ENCODE results near the gene ACAA1.

Gene ACAA1

DNA sequence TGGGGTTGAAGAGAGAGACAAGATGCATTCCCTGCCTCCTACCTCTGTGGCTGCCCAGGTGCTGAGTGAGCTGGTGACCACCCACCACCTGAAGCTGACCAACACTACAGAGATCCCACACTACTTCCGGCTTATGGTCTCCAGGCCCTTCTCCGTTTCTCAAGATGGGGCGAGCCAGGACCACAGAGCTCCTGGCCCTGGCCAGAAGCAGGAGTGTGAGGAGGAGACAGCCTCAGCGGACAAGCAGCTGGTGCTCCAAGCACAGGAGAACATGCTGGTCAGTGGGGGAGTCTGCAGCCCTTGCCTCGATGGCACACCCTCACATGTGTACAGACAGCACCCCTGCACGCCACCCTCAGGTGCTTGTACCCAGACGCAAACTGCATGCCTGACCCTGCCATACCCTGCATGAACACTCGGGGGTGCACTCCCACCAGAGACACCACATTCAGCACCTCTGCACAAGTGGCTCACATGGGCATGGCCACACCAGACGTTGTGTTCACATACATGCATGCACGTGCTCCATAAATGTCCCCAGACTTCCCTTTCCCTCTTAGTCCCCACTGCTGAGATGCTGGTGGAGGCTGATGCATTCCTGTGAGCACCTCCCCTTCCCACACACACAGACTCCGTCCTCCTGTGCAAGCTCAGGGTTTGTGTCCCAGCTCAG, 19.0 kb downstream of the ACAA1 start:
- DNase-seq = no peak

DNA sequence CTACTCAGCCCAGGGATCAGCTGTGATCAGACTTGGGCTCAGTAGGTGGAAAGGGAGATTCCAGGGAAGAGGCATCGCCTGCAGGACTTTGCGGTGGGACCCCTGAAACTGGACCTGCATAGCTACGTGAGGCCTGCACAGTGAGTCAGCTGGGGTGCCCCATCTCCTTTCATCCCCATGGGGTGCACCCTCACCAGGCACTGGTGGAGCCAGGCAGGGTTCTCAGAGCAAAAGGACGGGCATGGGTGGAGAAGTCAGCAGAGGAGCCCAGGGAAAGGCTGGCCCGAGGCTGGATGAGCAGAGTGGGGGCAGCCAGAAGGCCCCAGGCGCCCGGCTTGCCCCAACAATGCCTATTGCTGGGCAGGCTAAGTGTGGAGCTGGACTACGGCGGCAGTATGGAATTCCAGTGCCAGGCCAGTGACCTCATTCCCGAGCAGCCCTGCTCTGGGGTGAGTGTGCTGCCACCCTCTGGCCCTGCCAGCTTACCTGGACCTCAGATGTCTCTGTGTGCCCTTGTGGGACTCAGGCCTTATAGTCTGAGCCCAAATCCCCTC, 19.7 kb downstream of the ACAA1 start:
- no peak for DNase-seq

DNA sequence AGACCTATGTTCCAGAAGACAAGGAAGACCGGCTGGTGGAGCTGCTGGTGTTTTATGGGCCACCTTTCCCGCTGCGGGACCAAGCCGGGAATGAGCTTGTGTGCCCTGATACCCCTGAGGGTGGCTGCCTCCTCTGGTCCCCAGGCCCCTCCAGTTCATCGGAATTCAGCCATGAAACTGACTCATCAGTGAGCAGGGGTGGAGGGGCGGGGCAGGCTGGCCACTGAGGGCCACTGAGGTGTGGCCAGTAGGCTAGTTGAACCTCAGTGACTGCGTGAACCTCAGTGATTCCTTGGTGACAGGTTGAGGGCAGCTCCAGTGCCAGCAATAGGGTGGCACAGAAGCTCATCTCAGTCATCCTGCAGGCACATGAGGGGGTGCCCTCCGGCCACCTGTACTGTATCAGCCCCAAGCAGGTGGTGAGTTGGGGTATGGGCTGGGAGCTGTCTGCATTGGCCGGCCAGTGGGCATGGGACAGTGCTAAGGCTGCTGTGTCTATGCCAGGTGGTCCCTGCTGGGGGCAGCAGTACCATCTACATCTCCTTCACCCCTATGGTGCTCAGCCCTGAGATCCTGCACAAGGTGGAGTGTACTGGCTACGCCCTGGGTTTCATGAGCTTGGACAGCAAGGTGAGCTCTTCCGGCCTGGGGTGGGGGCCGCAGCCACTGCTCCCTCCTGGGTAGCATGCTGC, 20.3 kb downstream of the ACAA1 start:
- no peak for DNase-seq

DNA sequence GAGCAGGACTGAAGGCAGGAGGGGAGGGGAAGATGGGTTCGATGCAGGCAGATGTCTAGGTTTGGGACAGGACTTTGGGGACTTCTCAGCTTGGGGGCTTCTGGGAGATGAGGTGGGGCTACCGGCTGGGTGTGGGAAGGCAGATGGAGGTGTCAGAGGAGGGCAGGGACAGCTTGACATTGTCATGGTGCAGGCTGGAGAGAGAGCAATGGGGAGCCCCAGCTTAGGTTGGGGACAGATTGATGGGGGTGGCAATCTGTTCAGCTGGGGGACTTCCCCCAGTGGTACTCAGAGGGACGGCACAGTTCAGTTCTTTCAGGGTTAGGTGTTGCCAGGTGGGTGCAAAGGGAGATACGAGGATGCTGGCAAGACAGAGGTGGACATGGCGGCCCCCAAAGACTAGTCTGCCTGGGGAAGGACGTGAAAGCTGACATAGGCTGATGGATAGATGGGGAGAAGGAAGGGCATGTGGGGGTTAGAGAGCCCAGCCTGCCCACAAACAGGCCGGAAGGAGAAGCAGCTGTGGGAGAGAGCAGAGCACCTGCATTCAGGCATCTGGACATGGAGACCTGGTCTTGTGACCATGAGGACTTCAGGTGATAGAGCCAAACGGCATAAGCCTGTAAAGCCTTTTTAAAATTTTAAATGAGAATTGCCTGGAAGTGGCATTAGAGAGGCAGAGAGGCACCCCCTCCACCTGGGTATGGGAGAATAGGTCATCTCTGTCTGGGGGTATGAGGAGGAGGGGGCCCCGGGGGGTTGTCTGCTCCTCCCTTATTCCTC, 21.1 kb downstream of the ACAA1 start:
- no peak for DNase-seq

DNA sequence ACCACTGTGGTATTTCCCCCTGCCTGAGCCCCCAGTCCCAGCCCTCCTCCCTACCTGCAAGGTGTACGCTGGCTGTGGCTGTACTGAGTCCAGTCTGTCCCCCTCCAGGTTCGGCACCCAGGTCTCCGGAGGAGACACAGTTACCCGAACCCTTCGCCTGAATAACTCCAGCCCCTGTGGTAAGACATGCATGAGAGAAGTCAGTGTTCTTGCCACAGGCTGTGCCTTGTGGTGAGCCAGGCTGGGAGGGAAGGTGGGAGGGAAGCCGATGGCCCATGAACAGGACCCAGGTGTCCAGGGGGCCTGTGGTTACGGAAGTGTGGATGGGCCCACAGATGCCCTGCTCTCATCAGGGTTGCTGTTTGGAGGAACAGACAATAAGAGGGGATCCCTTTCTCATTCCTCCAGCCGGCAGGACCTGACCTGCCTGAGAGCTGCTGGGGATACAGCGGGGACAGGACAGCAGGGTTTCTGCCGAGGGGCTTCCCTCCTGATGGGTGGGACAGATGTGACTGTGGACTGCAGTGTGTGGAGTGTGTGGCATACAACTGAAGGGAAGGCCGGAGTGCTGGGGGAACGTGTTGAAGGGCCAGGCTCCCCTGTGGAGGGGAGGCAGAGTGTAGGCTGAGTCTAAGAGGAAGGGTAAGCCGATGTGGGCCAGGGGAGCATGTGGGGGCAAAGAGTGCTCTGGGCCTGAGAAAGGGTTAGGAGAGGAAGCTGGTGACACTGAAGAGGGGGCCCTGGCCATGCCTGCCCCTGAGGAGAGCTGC, 21.9 kb downstream of the ACAA1 start:
- DNase-seq = no peak

DNA sequence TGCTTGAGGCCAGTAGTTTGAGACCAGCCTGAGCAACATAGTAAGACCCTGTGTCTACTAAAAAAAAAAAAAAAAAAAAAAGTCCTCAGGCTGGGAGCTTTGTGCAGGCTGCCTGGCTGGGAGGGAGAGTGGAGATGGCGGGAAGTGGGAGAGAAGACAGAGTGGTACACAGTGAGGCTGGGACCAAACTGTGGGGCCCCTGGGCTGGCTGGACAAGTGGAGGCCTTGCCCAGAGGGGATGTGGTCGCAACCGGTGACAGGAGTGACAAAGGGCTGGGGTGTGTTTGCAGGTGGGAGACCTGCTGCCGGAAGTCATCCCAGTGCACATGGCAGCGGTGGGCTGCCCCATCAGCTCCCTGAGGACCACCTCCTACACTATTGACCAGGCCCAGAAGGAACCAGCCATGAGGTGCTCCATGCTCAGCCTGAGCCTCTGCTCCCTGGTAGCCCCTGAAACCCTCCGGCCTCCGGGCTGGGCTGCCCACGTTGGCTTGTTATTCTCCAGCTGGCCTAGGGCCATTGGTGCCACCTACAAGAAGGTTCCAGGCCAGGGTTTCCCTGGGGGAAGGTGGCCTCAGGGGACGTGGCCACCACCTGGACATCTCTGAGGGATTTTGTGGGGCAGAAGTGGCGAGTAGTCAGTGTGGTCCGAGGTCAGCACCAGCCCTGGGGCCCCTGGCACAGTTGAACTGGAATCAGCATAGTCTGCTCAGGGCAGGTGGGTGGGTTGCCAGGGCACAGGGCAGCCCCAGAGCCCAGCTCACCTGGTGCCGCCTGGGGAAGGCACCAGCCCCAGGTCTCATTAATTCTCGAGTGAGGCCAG, 22.7 kb downstream of the ACAA1 start:
- no peak for DNase-seq

DNA sequence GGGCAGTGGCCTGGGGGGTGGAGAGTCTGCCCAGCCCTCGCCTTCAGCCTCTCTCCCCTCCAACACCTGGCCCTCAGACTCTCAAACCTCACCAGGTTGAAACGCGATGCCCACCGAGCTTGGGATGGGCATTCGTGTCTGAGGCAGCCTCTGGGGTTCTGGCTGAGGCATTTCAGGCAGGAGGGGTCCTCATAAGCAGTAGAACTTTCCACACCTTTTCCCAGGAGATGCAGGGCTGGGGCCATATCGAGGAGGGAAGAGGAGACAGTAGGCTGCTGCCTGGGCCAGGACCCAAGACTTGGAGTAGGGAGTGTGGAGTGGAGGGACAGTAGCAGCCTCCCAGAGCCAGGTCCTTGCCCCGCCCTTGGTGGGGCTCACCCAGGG, 24.6 kb downstream of the ACAA1 start:
- no peak for DNase-seq

DNA sequence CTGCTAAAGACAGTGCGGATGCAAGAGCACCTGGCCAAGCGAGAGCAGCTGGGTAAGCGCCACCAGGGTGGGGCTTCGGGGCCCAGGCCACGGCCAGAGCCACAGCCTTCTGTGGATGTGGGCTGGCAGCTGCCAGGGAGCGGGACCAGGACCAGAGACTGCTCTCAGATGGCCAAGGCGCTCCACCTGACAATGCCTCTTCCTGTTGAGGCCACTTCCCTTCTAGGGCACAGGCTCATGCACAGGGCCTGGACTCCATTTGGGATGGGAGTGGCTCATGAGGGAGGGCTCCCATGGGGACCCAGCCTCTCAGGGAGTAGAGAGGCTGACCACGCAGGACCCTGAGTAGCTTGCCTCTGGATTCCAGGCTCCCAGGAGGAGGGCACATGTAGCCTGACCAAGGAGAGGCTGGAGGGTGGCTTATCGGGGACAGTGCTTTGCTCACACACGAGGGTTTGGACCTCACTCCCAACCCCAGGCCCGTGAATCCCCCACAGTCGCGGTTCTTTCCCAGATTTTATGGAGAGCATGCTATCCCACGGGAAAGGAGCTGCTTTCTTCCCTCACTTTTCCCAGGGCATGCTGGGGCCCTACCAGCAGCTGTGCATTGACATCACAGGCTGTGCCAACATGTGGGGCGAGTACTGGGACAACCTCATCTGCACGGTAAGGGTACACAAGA, 25.1 kb downstream of the ACAA1 start:
- DNase-seq = no peak

DNA sequence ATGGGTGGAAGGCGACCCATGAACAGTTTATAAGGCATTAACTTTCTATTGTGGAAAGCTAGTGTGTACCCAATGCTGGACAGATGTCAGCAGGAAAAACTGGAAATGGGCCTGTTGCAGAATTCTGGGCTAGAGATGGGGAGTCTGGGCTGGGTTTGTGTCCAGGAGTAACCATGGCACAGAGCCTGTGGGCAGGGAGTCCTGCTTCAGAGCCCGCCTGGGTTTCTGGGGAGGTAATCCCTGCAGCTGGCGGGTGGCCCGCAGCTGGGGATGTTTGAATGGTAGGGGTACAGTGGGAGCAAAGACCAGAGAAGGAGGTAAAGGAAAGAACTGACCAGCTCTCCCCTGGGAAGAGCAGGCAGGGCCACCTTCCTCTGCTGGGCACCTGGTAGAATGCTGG, 25.7 kb downstream of the ACAA1 start:
- DNase-seq = no peak

DNA sequence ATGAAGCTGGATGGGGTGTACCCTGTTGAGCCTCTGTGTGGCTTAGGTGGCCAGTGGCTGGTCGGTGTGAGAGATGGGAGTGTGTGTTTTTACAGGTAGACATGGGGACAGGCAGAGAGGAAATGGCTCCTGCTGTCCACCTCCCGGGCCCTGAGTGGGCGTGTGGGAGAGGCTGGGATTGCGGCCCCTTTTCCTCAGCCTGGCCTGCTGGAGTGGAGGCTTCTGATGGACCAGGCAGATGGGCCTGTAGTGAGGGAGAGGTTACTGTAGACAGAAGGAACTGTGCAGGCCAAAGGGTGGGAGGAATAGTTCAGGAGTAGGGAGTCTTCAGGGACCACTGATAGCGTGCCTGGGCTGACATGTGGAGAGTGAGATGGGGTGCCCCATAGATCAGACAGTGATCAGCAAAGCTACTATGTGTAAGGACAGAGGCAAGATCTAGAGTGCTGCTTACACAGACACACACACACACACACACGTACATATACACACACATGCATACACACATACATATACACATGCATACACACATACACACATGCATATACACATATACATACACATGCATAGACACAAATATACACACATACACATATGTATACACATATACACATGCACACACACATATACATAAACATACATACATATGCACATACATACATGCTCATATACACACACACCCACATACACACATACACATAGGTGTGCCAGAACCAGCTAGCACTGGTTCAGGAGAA, 26.4 kb downstream of the ACAA1 start:
- DNase-seq = no peak

DNA sequence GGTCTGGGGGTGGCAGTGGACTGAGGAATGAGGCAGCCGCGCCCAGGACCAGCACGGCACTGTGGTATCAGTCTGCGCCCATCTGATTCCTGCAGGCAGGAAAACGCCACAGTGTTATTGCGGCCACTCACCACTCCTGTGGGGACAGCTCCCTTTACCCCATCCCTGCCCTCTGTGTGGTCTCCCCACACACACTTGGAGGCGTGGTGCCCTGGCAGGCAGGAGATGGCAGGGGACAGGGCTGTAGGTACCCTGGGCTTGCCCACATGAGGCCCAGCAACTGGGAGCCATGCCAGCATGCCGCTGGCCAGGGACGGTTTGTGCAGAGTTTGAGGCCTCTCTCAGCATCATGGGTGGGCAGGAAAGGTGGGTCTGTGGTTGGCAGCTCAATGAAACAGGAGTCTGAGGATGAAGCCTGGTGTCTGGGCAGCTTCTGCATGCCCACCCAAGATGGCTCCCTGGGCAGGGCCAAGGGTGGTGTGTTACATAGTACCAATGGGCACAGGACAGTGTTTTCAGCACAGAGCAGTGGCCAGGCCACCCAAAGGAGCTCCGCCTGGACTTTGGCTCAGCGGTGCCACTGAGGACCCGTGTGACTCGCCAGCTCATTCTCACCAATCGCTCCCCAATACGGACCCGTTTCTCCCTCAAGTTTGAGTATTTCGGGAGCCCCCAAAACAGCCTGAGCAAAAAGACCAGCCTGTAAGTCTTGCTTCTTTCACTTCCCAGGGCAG, 27.2 kb downstream of the ACAA1 start:
- DNase-seq = no peak

DNA sequence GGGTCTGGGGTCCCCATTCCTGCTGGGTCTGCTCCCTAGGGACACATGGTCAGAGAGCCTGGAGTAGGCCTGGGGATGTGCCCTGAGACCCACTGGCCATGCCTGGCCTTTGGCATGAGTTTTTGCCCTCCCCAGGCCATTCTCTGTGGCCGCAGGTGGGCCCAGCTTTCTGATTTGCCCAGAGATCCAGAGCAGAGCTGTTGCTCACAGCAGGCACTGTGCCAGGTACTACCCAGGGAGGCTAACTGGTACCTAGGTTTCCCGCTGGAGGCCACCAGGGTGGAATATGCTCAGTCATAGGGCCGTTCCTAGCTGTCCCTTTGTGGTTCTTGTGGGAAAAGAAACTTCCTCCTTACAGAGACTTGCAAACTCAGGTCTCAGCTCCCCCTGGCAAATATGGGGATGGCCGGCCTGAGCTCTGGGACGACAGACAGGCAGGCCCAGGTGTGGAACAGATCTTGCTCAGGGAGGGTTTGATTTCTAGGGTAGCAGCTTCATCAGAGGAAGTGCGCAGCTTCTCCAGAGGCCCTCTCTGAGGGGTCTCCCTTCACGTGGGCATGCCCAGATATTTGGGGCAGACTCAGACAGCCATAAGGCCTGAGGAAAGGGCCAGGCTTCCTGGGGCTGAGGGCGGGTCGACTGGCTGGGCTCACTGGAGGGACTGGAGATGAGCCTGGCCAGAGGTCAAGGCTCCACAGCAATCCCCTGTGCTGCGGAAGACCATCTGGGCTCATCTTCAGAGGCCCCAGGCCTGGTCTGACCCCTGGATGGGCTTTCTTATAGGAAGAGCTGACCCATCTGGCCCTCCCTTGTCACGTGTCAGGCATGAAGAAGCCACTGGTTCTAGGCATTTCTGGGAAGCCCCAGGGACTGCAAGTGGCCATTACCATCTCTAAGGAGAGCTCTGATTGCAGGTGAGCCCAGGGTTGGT, 28.0 kb downstream of the ACAA1 start:
- DNase-seq = no peak

DNA sequence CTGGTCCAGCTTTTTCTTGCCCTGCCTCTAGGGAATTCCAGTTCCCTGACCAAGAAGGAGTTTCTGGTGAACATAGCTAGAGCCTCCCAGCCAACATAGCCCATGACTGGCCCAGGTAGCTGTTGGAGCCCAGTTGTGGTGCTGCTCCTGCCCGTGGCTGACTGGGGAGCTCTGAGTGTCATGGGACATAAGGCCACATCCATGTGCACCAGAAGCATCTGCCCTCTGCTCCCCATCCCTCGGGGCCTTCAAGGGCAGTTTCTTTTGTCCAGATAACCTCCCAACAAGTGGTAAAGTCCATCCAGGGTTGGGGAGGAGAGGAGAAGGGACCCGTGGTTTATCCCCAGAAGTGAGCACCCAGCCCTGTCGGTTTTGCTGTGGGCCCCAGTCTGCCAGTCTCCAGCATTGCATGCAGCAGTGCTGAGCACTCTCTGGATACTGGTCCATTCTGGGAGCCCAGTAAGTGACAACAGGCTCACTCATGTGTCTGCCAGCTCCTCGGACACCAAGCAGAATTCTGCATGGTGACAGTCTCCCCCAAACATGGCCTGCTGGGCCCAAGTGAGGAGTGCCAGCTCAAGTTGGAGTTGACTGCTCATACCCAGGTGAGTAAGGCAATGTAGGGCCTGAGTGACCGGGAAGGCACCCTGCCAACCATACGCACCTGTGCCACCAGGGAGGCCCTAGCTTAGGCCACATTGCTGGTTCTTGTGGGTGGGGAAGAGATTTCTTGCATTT, 28.8 kb downstream of the ACAA1 start:
- no peak for DNase-seq

DNA sequence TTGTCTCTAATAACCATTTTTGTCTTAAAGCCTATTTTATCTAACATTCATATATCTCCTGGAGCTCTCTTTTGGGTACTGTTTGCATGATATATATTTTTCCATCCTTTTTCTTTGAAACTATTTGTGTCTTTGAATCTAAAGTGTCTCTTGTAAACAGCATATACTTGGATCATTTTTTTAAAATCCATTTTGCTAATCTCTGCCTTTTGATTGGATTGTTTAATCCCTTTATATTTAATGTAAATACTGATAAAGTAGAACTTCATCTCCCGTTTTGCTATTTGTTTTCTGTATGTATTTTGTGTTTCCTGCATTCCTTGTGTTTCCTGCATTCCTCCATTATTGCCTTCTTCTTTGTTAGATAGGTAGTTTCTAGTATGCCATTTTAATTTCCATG, 31.4 kb downstream of the ACAA1 start:
- no peak for DNase-seq

DNA sequence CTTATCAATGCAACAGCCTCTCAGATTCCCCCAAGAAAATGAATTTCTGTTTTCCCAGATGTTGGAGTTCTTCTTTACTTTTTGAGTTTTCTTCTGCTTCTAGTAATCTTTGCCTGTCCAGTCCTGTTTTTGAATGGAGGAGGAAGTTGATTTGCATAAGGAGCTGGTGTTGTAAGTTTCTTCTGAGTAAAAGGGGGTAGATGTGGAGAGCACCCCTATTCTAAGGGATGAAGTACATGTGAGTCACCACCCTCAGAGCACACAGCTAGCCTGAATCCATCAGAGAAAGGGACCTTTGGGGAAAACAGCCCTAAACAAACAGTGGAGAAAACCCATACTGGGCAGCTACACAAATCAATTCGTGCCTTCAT, 34.5 kb downstream of the ACAA1 start:
- no peak for DNase-seq

DNA sequence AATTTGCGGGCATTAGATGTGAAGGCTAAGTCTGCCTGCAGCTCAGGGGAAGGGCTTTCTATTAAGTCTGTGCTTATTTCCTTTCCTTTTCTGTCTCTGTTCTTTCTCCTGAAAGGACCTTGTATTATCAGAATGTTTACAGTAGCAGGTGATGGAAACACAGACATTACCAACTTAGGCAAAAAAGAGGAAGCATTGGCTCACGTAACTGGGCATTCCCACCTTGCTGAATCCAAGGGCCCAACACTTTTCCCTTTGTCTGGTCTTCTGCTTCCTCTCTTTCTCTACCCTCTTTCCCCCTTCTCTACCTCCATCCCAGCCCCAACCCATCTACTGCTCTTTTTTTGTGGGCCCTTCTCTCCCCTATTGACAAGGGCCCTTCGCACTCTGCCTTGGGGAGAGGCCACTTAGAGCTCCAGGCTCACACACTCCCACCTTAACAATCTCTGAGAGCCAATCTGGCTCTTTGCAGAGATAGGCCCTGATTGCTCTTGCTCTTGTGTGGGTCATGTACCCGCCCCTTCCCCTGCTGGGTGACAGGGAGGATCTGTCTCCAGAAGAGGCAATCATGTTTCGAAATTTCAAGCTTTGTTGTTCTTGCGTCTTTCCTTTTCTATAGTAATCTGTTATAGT, 35.0 kb downstream of the ACAA1 start:
- DNase-seq = no peak

DNA sequence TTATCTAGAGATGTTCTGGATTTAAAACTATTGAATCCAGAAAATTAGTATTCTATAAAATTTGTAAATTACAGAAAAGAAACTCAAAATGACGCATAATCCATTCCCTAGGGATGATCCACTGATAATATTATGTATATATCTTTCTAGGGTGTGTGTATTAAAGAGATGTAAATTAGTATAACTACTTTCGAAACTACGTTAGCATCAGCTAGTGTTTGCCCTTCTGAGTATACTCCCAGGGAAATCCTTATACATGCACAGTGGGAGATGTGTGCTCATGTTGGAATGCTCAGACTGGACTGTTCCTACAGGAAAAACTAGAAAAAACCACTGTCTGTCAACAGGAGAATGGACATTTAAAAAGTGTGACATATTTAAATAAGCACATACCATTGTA, 36.4 kb downstream of the ACAA1 start:
- DNase-seq = no peak

DNA sequence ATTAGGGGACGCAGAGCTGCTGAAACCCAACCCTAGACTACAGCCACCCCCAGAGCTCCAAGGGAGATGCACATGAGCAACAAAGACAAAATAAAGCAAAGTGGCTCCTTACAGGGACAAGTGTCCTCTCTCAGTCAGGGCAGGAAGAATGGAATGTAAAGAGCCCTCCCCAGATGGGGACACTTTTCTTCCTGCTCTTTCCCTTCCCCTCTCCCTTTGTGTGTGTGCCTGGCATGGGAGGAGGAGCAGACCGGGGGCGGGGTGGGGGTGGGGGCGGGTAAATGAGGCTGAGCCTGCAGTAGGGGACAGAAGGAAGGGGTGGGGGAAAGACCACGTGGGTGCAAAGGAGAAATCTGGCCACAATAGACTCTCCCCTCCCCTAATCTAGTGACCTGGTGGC, 37.4 kb downstream of the ACAA1 start:
- DNase-seq = no peak
